GOT3 (cell line): ENCODE results near the gene EPC2.
A peak's percentile ranks its signal among the peaks of the same experiment; 100 is the strongest.
"Not testable (repeated sequence)": the region's sequence is repeated elsewhere in the genome, so short reads cannot be mapped to it uniquely, and the experiment has no call there.

Source experiments
- DNase-seq: peaks from one replicate; lab custom pipeline; 2025; ENCODE audit warnings: mixed read lengths; lab: John Stamatoyannopoulos, UW

Gene EPC2

DNA sequence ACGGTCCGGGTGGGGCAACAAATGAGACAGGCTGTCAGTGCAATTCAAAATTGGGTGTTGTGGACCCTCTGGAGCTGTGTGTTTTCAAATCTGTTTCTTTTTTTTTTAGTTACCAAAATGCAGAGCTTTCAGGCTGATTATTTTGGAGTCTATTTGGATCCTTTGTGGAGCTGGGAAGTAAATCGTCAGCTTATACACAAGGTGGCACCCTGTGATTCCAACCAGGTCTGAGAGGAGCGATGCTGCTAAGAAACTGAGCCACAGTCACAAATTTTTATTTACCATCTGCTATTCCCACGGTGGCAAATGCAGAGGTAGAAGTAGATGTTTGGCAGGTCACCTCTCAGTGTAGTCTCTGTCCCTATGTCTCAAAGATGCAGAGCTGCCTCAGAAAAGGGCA lies 3.8 kb upstream of the EPC2 start:
- no peak for DNase-seq

DNA sequence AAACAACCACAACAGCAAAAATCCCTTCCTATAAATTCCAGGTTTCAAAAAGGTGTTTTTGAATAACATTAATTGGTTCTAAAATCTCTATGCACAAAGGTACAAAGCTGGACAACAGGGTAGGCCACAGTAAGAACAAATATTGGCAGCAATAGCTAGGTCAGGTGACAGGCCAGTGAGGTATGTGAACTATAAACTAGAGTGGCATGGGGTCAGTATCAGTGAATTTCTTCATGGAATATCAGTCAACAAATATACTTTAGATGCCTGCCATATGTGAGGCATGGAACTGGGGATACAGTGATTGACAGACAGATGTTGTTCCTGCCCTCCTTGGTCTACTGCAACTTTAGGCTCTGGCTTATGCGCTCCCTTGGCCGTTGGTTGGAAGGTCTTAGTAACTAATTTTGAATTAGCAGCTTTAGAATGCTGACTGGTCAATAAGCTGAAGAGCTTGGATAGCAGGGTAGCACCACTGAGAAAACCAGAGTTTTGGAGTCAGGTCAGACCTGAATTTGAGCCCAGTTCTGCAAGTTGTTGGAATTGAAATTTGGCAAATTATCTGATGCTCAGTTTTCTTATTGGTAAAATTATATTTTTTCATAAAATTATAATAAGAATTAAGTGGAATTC lies 2.3 kb upstream of the EPC2 start:
- no peak for DNase-seq

DNA sequence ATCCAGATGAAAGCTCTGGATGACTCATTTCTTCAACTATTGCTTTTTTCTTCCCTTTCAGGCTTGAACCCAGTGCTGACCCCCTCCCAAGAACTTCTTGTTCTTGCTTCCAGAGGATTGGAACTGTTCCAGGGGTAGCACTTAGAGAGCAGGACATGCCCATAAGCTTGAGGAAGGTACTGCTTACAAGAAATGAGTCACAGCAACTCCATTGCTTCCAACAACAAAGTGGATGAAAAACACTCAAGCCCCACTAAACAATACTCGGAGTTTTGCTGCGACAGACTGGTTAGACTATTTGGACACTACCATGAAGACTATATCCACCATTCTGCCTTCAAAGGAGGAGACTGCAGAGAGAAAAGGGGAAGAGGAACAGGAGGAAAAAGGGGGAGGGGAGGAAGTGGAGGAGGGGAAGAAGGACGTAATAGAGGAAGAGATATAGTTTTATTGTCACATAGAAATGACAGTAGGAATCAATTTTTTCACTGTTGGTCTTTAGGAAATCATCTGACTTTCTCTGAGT lies 1.6 kb upstream of the EPC2 start:
- DNase-seq = no peak

GRCh38 chr2:148643421-148643820 lies 1.1 kb upstream of the EPC2 start:
- DNase-seq = no peak

GRCh38 chr2:148644883-148645538 lies 460 bp downstream of the EPC2 start:
- peak; percentile 79 for DNase-seq

DNA sequence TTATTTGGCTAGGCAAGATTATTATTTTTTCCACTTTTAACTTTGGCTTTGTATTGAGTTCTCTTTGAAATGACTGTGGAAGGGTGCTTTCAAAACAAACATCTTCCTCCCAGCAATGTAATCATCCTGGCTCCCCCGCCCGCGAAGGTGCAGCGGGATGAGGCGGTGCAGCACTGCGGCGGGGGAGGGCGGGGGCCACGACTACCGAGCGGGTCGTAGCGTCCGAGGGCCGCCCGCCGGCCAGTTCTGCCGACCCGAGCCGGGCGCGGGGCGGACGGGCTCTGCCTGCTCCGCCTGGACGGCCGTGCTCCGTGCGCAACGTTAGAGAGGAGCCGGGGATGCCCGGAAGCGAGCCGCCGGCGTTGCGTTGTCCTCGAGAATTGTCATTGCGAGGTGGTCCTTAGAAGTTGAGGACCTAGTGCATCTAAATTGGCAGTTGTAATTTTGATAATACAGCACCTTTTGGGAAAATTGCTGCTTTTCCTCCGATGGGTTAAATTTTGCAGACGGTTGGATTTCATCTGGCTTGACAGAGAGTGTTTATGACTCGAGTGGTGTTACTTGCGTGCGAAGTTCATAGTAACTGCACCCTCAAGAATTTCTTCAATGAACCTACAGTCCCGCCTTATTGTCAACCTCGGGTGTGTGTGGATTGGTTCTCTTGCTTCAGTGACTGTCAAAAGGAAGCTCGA lies 1.1 kb downstream of the EPC2 start:
- no peak for DNase-seq

DNA sequence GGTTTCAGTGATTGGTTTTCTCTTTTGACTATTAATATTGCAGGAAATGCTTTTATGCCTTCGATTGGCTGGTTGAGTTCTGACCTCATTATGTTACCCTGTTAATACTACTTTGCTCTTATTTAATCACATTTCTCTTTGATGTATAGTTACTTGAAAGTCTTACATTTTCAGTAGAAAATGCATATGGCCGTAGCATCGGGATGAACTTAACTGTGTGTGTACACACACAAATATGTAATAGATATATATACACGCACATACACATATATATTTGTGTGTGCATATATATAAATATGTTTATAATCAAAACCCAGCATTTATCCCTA lies 1.6 kb downstream of the EPC2 start:
- no peak for DNase-seq

GRCh38 chr2:148647711-148648110 lies 3.2 kb downstream of the EPC2 start:
- not testable (repeated sequence) for DNase-seq

DNA sequence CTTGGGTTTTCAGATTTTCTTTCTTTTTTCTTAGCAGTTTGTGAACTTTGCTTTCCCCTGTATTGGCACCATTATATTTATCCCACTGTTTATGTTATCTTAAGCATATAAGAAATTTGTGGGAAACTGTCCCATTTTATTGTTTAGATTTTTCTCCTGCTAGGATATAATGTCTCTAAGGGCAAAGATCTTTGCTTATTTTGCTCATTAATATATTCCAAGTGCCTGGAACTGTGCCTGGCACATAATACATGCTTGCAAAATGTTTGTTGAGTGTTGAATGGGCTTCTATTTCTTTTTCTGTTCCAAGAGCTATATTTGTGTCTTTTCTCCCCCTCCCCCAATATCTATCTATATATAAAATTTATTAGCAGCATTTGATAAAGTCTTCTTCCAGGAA lies 5.4 kb downstream of the EPC2 start:
- no peak for DNase-seq

- DNase-seq = no peak
Measured at GRCh38 chr2:148650881-148651280, 6.3 kb downstream of the EPC2 start.

- no peak for DNase-seq
Measured at GRCh38 chr2:148651972-148652371, 7.4 kb downstream of the EPC2 start.

DNA sequence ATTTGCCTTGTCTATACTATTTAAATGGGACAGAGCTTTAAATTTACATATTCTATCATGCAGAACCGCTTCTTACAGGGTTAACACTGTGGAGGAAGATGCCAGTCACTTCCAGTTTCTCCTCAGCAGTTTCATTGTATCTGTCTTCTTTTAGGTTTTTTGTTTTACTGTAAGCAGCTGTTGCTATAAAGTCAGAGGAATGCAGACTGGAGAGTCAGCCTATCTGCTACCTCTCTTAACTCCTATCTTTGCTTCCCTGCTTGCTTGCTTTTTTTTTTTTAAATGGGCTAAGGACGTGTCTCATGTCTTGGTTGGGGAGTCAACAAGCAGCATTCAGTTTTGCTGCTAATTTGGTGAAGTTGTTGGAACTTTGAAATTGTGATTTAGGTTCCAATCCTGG lies 8.9 kb downstream of the EPC2 start:
- DNase-seq = no peak

GRCh38 chr2:148654435-148654834 lies 9.9 kb downstream of the EPC2 start:
- no peak for DNase-seq

DNA sequence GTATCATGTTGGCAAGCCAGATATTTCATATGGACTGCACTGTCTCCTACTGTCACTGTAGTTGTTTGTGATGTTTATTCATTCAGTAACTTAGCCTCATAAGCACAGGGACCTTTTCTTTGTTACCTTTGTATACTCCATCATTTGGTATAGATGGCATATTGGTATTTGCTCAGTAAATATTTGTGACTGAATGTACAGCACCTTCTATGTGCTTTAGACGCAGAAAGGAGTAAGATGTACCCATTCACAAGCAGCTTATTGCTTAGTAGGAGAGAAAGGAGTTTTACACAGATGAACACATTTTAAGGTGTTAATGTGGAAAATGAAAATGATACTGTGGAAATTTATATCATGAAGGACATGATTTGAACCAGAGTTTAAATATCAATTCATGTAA lies 12.0 kb downstream of the EPC2 start:
- DNase-seq = no peak

DNA sequence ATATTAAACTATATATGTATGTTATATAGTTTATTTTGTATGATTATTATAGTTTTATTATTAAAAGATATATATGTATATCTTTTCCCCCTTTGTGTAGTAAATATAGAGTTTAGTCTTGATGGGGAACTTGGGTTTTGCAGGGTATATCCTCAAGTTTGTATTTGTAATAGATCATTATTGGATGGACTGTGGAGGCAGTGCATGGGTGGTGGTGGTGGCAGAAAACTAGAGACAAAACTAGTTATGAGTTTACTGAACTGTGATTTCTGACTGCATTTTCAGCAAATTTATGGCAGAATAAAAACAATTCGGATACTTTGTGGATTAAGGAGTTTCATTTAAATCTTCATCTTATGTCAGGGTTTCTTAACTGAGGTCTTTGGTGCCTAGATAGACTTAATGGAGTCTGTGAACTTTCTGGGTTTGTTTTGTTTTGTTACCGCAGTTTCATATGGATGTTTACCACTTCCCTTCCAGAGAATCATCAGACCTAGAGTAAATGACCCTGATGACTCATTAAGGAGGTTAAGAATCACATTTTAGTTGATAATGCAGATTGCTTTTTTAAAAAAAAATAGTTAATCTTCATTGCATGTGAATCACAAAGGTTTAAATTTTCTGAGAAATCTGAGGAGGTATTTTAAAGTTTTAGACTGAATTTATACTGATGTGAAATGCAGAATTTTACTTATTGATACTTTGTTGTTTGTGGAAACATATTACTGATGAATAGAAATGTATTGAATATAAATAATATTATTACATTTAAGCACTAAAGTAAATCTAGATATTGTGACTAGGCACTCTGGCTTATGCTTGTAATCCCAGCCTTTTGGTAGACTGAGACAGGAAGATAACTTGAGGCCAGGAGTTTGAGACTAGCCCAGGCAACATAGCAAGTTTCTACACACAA lies 14.5 kb downstream of the EPC2 start:
- no peak for DNase-seq

DNA sequence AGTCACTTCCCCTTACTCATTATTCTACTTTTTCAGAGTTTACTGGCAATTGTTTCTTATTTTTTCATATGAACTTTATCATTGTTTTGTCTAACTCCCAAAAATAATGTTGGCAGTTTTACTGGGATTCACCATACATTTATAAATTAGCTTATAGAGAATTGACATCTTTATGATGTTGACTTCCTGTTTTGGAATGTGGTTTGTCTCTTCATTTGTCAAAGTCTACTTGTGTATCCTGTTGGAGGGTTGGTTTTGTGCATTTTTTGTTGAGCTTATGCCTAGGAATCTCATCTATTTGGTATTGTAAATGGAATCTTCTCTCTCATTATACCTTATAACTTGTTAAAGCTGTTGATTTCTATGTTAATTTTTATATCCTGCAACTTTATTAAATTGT lies 16.4 kb downstream of the EPC2 start:
- no peak for DNase-seq

- DNase-seq = not testable (repeated sequence)
Measured at GRCh38 chr2:148662332-148662731, 17.8 kb downstream of the EPC2 start.

DNA sequence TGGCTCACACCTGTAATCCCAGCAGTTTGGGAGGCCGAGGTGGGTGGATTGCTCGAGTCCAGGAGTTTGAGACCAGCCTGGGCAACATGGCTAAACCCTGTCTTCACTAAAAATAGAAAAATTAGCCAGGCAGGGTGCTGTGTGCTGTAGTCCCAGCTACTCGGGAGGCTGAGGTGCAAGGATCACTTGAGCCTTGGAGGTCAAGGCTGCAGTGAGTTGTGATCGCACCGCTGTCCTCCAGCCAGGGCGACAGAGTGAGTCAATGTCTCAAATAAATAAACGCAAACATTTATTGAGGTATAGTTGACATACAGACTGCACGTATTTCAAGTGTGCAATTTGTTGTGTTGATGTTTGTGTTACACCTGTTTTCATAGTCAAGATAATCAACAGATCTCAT lies 19.7 kb downstream of the EPC2 start:
- no peak for DNase-seq

DNA sequence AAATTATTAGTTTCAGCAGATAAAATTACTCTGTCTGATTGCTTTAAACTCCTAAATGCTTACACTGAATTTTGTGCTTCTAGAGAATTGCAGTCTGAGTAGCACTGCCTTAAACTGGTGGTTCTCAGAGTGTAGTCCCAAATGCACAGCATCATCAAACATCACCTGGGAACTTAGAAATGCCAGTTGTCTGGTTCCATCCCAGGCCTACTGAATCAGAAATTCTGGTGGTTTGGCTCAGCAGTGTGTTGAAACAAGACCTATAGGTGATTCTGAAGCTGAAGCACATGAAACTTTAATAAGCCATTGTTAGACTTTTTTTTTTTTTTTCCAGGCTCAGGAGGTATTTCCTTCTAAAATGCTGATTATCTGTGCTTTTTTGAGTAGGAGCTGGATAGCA lies 22.0 kb downstream of the EPC2 start:
- DNase-seq = no peak

GRCh38 chr2:148667113-148667836 lies 22.7 kb downstream of the EPC2 start:
- no peak for DNase-seq

- no peak for DNase-seq
Measured at GRCh38 chr2:148670773-148671172, 26.2 kb downstream of the EPC2 start.
